GM23248 (cell line): ENCODE measurements around the gene PCDHGA1.

Experiments
- EZH2 ChIP-seq: fragments of 200-600 bp; sonication (generic); IDR thresholded peaks from 2 replicates; pipeline ENCODE4 v1.6.1; 2018; ENCODE audit warnings: antibody characterized with exemption, mild to moderate bottlenecking; ENCODE audit not compliant: insufficient read depth, poor library complexity, severe bottlenecking
- EZH2phosphoT487 ChIP-seq: fragments of 200-600 bp; sonication (generic); IDR thresholded peaks from 2 replicates; pipeline ENCODE4 v1.6.1; 2018; ENCODE audit warnings: antibody characterized with exemption, moderate library complexity, mild to moderate bottlenecking, low read depth; ENCODE audit not compliant: insufficient read depth

DNA sequence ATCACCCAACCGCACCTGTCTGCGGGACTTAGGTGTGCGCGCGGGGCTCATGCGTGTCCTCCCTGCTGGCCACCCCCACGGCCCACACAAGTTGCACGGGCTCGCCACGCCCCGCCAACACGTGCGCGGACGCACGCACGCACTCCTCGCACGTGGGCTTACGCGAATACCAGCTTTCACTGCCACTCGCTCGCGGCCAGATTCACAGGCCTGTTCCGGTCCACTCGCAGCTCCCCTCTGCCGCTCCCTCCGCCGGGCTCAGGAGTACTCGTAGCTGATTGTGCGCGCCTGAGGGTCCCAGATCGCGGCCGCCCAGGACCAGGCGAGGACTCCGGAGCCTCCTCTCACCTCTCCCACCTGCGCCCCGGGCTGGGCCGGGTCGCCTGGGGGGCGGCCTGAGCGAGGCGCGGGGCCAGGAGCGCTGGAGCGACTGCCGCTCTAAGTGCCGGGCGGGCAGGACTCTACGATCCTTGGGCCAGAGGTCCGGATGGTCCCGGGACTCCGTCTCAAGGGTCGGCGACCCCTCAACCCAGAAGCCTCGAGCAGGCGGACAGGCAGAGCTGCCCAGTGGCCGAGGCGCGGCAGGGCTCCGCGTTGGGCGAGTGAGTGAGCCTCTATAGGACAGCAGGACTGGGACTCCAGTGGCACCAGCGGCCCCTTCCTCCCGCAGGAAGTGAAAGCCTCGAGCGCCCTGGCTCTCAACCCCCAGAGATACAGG lies 162.0 kb downstream of the PCDHGA1 start:
- TF ChIP-seq EZH2 (no peak), EZH2phosphoT487 (no peak)
